ENCODE data around the gene EHD4.

The EHD4 gene

GRCh38 chr15:41915255-41915994, 56.9 kb downstream of the EHD4 start:
- DNase-seq: no peak

- DNase-seq: no peak
These were observed 57.9 kb downstream of the EHD4 start for GRCh38 chr15:41914411-41914810.

GRCh38 chr15:41913256-41913655, 59.1 kb downstream of the EHD4 start:
- no peak for DNase-seq

GRCh38 chr15:41911691-41912345, 60.5 kb downstream of the EHD4 start:
- DNase-seq: no peak

GRCh38 chr15:41908736-41909461, 63.5 kb downstream of the EHD4 start:
- DNase-seq: no peak

GRCh38 chr15:41907141-41907540, 65.2 kb downstream of the EHD4 start:
- no peak for DNase-seq

GRCh38 chr15:41906608-41907007, 65.7 kb downstream of the EHD4 start:
- DNase-seq: no peak

- DNase-seq: no peak
These were observed 67.1 kb downstream of the EHD4 start for GRCh38 chr15:41905036-41905793.

GRCh38 chr15:41904541-41905005, 67.8 kb downstream of the EHD4 start:
- no peak for DNase-seq

GRCh38 chr15:41903782-41904181, 68.6 kb downstream of the EHD4 start:
- no peak for DNase-seq

GRCh38 chr15:41901431-41901830, 70.9 kb downstream of the EHD4 start:
- no peak for DNase-seq

- no peak for DNase-seq
These were observed 71.6 kb downstream of the EHD4 start for GRCh38 chr15:41900526-41901380.

- no peak for DNase-seq
These were observed 72.4 kb downstream of the EHD4 start for GRCh38 chr15:41899854-41900442.

- DNase-seq: no peak
These were observed 75.0 kb downstream of the EHD4 start for GRCh38 chr15:41897363-41897799.

- no peak for DNase-seq
These were observed 75.8 kb downstream of the EHD4 start for GRCh38 chr15:41896566-41896965.

- DNase-seq: no peak
These were observed 76.4 kb downstream of the EHD4 start for GRCh38 chr15:41895957-41896356.

- DNase-seq: no peak
These were observed 76.9 kb downstream of the EHD4 start for GRCh38 chr15:41895491-41895890.

- DNase-seq: no peak
These were observed 77.4 kb downstream of the EHD4 start for GRCh38 chr15:41894791-41895463.

- DNase-seq: no peak
These were observed 78.0 kb downstream of the EHD4 start for GRCh38 chr15:41894251-41894790.

- no peak for DNase-seq
These were observed 78.7 kb downstream of the EHD4 start, which contains the start of gene SPTBN5 for GRCh38 chr15:41893422-41894250. Gene SPTBN5, minus strand, starts transcription at chr15:41894053. Its CDS starts 556 bp downstream, at chr15:41893497.
